ENCODE results near the gene RASA4. TPM values are rescaled to one million over a fixed set of nuclear protein-coding genes. Genes with fewer than 3 reads are reported as not detected.
"Not testable (repeated sequence)": the region's sequence is repeated elsewhere in the genome, so short reads cannot be mapped to it uniquely, and the experiment has no call there.

Gene RASA4
- polyA plus RNA-seq, 1 experiment, result 7.0 TPM

DNA sequence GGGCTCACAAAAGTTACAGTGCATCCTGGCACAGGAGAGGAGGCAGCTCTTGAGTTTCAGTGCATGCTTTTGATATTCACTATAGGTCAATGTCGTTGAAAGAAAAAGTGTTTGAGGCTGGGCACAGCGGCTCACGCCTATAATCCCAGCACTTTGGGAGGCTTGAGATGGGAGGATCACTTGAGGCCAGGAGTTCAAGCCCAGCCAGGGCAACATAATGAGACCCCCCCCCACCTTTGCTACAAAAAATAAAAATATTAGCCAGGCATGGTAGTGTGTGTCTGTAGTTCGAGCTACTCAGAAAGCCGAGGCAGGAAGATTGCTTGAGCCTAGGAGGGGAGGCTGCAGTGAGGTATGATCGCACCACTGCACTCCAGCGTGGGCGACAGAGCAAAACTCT is 1.6 kb upstream of the RASA4 start:
- H3K4me3 ChIP-seq (ENCODE audit: low read depth, low read length); H3K27ac ChIP-seq (ENCODE audit: low read depth, low read length); H3K9me3 ChIP-seq (ENCODE audit: control insufficient read depth, insufficient read depth, low read length); POLR2A ChIA-PET; CTCF ChIA-PET; H3K27me3 ChIP-seq (ENCODE audit: control insufficient read depth, insufficient read depth, low read length); DNase-seq (ENCODE audit: low read depth, low spot score): not testable (repeated sequence)

DNA sequence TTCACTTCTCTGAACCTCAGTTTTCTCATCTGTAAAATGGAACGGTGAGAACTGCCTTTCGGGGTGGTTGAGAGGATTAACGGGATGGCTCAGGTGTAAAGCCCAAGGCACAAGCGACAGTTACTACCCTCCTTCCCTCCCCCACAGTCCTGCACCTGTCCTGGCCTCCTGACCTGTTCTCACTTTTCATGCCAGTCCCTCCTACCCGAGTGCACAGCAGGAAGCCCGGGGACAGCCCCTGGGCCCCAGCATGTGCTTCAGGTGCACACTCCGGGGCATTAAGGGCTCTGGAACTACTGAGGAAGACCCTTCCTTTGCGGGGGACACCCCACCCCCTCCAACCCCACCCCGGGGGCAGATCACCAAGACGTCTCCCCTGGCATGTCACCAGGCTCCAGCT is 626 bp downstream of the RASA4 start:
- H3K27me3 ChIP-seq (ENCODE audit: control insufficient read depth, insufficient read depth, low read length); H3K9me3 ChIP-seq (ENCODE audit: control insufficient read depth, insufficient read depth, low read length); H3K27ac ChIP-seq (ENCODE audit: low read depth, low read length); POLR2A ChIA-PET; CTCF ChIA-PET; DNase-seq (ENCODE audit: low read depth, low spot score); H3K4me3 ChIP-seq (ENCODE audit: low read depth, low read length): not testable (repeated sequence)

DNA sequence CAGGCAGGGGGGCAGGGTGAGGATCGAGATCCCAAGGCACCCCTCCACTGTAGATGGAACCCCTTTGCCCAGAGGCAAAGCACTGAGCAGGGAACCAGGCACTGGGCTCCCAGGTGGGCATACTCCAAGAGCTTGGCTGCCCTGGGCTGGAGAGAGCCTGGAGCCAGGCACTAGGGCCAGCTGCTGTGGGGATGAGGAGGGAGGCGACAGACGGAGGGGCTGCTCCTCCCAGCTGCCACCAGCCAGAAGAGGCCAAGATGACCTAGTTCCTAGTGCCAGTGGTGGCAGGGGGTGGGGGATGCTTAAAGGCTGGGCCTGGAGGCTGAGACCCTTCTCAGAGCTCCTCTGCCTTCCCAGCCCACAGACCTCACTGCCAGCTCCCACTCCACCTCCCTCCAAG is 1.7 kb downstream of the RASA4 start:
- CTCF ChIA-PET; POLR2A ChIA-PET; H3K27ac ChIP-seq (ENCODE audit: low read depth, low read length); DNase-seq (ENCODE audit: low read depth, low spot score); H3K27me3 ChIP-seq (ENCODE audit: control insufficient read depth, insufficient read depth, low read length); H3K9me3 ChIP-seq (ENCODE audit: control insufficient read depth, insufficient read depth, low read length); H3K4me3 ChIP-seq (ENCODE audit: low read depth, low read length): not testable (repeated sequence)

DNA sequence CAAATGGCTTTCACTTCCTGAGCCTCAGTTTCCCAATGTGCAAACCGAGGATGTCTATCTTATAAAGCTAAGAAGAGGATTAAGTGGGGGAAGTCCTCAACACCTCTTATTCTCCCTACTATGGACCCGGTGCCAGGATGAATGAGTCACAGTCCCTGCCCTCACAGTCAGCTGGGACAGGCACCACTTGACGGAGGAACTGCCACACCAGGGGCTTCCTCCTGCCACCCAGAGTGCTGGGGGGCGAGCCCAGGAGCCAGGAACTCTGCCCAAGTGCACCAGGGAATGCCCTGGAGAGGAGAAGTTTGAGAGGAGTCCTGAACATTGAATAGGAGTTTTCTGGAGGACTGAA is 2.2 kb downstream of the RASA4 start:
- H3K4me3 ChIP-seq (ENCODE audit: low read depth, low read length); CTCF ChIA-PET; H3K27me3 ChIP-seq (ENCODE audit: control insufficient read depth, insufficient read depth, low read length); POLR2A ChIA-PET; H3K9me3 ChIP-seq (ENCODE audit: control insufficient read depth, insufficient read depth, low read length); H3K27ac ChIP-seq (ENCODE audit: low read depth, low read length); DNase-seq (ENCODE audit: low read depth, low spot score): not testable (repeated sequence)

DNA sequence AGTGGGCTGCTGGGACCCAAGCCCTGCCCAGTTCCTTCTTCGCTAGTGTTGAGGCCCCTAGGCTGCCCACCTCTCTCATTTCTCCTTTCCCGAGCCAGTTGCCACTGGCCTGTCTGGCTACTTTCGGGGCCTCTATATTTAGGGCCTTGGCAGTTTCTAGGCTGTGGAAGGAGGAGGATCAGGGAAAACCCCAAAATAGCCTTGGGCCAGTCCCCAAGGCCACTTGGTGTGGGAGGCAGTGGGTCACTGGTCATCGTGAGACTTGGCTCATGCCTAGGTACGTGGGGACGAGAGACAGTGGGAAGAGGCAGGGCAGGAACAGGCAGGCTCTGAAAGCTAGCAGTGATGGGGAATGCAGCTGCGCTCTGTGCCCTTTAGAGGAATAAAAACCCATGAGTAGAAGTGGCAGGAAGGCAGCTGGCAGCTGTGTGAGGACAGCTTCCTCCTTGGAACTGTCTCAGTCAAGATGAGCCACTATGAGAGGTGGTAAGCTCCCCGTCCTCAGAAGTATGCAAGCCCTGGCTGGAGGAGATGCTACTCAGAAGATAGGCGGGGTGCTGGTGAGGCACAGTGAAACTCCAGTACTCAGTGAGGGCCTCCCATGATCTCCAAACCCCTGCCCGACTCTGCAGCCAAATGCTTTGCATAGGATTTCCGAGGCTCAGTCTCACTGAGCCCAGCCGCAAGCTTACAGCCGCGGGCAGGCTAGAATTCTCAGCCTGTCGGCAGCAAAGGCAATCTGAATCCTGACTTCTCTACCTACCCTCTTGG is 2.8 kb downstream of the RASA4 start:
- POLR2A ChIA-PET; CTCF ChIA-PET; H3K9me3 ChIP-seq (ENCODE audit: control insufficient read depth, insufficient read depth, low read length); H3K27me3 ChIP-seq (ENCODE audit: control insufficient read depth, insufficient read depth, low read length); H3K27ac ChIP-seq (ENCODE audit: low read depth, low read length); H3K4me3 ChIP-seq (ENCODE audit: low read depth, low read length); DNase-seq (ENCODE audit: low read depth, low spot score): not testable (repeated sequence)

DNA sequence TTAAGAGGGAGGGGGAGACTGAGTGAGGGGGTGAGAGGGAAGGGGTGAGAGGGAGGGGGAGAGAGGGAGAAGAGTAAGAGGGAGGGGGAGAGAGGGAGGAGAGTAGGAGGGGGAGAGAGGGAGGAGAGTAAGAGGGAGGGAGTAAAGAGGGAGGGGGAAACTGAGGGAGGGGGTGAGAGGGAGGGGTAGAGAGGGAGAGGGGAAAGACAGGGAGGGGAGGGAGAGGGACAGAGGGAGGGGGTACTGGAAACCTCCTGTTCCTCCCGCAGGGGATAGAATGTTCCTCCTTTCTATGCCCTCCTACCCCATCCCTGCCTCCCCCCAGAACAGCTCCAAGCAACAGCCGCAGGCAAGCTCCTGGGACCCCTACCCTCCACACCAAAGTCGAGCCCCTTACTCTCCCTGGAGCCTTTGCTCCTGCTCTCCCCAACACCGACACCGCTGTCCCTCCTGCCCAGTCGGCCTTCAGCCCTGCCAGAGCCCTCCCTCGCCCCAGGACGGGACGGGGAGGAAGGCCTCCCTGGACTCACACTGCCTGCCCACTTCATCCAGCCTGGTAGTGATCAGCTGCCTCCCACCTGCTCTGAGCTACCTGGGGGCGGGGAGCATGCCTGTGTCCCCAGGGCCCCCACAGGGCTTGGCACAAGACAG is 4.8 kb downstream of the RASA4 start:
- DNase-seq (ENCODE audit: low read depth, low spot score); H3K9me3 ChIP-seq (ENCODE audit: control insufficient read depth, insufficient read depth, low read length); H3K27me3 ChIP-seq (ENCODE audit: control insufficient read depth, insufficient read depth, low read length); CTCF ChIA-PET; POLR2A ChIA-PET; H3K27ac ChIP-seq (ENCODE audit: low read depth, low read length): not testable (repeated sequence)
- H3K4me3 ChIP-seq (ENCODE audit: low read depth, low read length), result peak overlapping the region; percentile 40; the same call in 1 of the 2 replicates

DNA sequence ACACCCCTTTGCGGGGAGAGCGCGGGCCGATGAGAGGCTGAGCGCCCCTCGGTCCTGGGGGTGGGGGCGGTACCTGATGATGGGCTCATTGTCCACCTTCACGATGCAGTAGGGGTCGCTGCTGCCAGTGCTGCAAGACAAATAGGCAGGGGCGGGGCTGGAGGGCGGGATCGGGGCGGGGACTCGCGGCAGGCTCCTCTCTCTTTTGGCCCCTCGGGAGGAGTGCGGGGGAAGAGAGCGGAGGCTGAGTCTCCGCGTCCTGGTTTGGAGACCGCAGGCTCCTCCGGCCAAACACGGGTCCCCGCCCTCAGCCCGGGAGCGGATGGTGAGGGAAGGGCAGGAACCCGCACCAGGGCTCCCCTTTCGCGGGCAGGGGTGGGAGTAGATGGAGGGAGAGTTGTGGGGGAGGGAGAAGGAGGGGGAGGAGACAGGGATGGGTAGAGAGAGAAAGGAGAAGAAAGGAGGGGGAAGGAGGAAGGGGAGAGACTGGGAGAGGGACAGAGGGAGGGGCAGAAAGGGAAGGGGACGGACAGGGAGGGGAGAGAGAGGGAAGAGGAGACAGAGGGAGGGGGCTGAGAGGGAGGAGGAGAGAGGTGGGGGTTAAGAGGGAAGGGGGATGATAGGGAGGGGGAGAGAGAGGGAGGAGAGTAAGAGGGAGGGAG is 5.4 kb downstream of the RASA4 start:
- DNase-seq (ENCODE audit: low read depth, low spot score); POLR2A ChIA-PET; H3K4me3 ChIP-seq (ENCODE audit: low read depth, low read length); H3K27me3 ChIP-seq (ENCODE audit: control insufficient read depth, insufficient read depth, low read length); H3K9me3 ChIP-seq (ENCODE audit: control insufficient read depth, insufficient read depth, low read length); CTCF ChIA-PET; H3K27ac ChIP-seq (ENCODE audit: low read depth, low read length): not testable (repeated sequence)

DNA sequence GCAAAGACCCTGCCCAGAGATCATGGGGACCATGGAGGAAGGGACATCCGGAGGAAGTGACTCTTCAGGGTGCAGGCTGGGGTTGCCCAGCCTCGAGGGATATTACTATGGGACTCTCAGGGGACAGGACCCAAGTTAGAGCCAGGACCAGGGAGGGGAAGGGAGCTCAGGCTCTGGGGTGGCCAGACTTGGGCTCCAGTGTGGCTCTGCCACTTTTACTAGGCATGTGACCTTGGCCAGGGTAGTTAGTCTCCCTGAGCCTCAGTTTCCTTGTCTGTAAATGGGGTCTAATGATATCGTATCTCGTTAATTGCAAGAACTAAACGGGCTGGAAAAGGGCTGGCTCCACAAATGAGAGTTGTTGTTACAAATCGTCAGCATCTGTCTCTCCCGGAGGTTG is 6.1 kb downstream of the RASA4 start:
- CTCF ChIA-PET; DNase-seq (ENCODE audit: low read depth, low spot score); H3K4me3 ChIP-seq (ENCODE audit: low read depth, low read length); POLR2A ChIA-PET; H3K27ac ChIP-seq (ENCODE audit: low read depth, low read length); H3K9me3 ChIP-seq (ENCODE audit: control insufficient read depth, insufficient read depth, low read length); H3K27me3 ChIP-seq (ENCODE audit: control insufficient read depth, insufficient read depth, low read length): not testable (repeated sequence)

DNA sequence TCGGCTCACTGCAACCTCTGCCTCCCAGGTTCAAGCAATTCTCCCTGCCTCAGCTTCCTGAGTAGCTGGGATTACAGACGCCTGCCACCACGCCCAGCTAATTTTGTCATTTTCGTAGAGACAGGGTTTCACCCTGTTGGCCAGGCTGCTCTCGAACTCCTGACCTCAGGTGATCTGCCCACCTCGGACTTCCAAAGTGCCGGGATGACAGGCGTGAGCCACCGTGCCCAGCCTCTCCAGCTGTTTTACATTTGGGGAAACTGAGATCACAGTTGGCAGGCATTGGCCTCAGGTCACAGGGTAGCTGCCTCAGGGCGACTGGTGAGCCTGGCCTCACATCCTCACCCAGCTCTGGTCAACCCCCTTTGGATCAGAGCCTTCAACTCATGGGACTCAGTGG is 6.8 kb downstream of the RASA4 start:
- CTCF ChIA-PET; POLR2A ChIA-PET; H3K27ac ChIP-seq (ENCODE audit: low read depth, low read length); H3K9me3 ChIP-seq (ENCODE audit: control insufficient read depth, insufficient read depth, low read length); H3K27me3 ChIP-seq (ENCODE audit: control insufficient read depth, insufficient read depth, low read length); H3K4me3 ChIP-seq (ENCODE audit: low read depth, low read length); DNase-seq (ENCODE audit: low read depth, low spot score): not testable (repeated sequence)

DNA sequence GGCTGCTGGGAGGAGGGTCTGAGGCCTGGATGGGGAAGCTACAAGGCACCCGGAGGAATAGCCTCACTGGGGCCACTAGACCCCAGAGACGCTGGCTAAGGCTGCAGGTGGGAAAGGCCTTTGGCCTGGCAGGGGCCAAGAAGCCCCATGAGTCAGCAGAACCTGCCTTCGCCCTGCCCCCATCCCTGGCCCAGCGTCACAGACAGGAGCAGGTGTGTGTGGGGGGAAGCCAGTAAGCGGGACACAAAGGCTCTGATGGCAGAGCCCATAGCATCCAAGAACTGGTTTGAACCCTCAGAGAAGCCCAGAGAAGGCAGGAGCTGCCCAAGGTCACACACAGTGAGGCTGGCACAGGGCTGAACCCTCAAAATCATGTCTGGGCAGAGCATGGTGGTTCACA is 9.7 kb downstream of the RASA4 start:
- CTCF ChIA-PET; H3K27ac ChIP-seq (ENCODE audit: low read depth, low read length); H3K4me3 ChIP-seq (ENCODE audit: low read depth, low read length); DNase-seq (ENCODE audit: low read depth, low spot score); H3K9me3 ChIP-seq (ENCODE audit: control insufficient read depth, insufficient read depth, low read length); POLR2A ChIA-PET; H3K27me3 ChIP-seq (ENCODE audit: control insufficient read depth, insufficient read depth, low read length): not testable (repeated sequence)

DNA sequence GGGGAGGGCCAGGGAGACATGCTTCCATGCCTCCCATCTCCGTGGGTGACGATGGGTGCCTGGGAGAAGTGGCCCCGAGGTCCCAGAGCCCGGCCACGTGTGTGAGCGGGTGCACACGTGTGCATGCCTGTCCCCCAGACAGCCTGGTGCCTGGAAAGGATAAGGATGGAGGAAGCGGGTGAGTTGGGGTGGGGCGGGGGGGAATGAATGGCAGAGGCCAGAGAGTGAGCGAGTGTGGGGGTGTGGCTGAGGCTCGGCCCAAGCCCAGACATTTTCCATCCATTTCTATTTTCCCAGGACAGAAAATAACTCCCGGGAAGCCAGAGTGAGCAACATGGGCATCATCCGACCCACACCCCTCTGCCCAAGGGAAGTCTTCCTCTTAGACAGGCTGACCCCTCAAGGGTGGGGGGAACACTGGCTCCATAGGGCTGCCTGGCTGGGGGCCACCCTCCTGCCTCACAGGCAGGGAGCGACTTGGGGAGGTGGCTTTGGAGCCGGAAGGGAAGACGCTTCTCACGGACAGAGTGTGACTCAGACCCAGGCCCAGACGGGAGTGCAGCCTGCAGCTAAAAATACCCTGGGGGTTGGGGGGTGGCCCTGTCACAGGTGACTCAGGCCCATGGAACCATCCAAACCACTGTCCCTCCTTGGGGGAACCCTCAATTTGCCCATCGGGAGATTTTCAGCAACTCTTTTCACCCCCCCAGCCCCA is 12.0 kb downstream of the RASA4 start:
- H3K4me3 ChIP-seq (ENCODE audit: low read depth, low read length); DNase-seq (ENCODE audit: low read depth, low spot score); H3K27me3 ChIP-seq (ENCODE audit: control insufficient read depth, insufficient read depth, low read length); H3K9me3 ChIP-seq (ENCODE audit: control insufficient read depth, insufficient read depth, low read length); H3K27ac ChIP-seq (ENCODE audit: low read depth, low read length); CTCF ChIA-PET: not testable (repeated sequence)
- POLR2A ChIA-PET, result interaction anchor here (0.7 kb wide), 1 partner anchor 531 kb away, joined by 3 read pairs; no protein-coding TSS in a partner anchor

DNA sequence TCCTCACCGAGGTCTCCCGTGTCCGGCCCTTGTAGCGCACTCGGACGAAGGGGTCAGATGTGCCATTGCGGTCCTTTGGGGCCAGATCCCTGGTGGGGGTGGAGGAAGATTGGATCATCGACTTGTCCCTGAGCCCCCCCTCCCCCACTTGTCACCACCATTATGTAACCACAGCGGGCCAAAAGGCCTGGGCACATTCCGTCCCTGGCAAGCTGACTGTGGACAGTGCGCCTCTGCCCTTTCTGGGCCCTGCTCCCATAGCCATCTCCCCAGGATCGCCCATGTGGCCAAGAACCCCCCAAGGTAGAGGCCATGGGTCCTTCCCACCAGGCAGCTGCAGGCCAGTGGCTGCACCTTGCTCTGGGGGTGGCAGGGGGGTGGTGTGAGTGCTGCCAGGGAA is 14.2 kb downstream of the RASA4 start:
- CTCF ChIA-PET; DNase-seq (ENCODE audit: low read depth, low spot score); POLR2A ChIA-PET; H3K9me3 ChIP-seq (ENCODE audit: control insufficient read depth, insufficient read depth, low read length); H3K4me3 ChIP-seq (ENCODE audit: low read depth, low read length); H3K27me3 ChIP-seq (ENCODE audit: control insufficient read depth, insufficient read depth, low read length); H3K27ac ChIP-seq (ENCODE audit: low read depth, low read length): not testable (repeated sequence)
